Heart left ventricle (tissue), 16 donors: ENCODE results near the gene C16orf92. TPM values are rescaled to one million over a fixed set of nuclear protein-coding genes. Genes with fewer than 3 reads are reported as not detected.

Experiments
- ATAC-seq, 4 donors: fragments of 200-7000 bp; cut with Tn5 transposase; one replicate each; pipeline ENCODE4 v1.9.1; 2020 to 2022; ENCODE audit warnings: moderate library complexity in 4 of 4, mild to moderate bottlenecking in 3 of 4, moderate number of reproducible peaks in 1 of 4
- DNase-seq, 5 donors: peaks; one replicate each; pipeline ENCODE4 v3.0.0-alpha.2; 2020
- H3K27ac ChIP-seq, 12 donors: fragments of 200-600 bp; sonication (generic) in 4 of 12; one replicate each; pipeline versions ENCODE4 v1.5.0 to v1.8.0; 2016 to 2022; ENCODE audit warnings: mild to moderate bottlenecking in 2 of 12
- H3K27me3 ChIP-seq, 9 donors: fragments of 200-600 bp; sonication (generic) in 2 of 9; one replicate each; pipeline versions ENCODE4 v1.5.1 to v1.8.0; 2016 to 2022; ENCODE audit warnings: mild to moderate bottlenecking in 3 of 9
- H3K36me3 ChIP-seq, 9 donors: fragments of 200-600 bp; sonication (generic) in 2 of 9; one replicate each; pipeline versions ENCODE4 v1.5.0 to v1.8.0; 2018 to 2022; ENCODE audit warnings: mild to moderate bottlenecking in 2 of 9
- H3K4me1 ChIP-seq, 12 donors: fragments of 200-600 bp; sonication (generic) in 4 of 12; one replicate each; pipeline versions ENCODE4 v1.5.0 to v1.8.0; 2016 to 2022; ENCODE audit warnings: mild to moderate bottlenecking in 3 of 12
- H3K4me3 ChIP-seq, 12 donors: fragments of 200-600 bp; sonication (generic) in 4 of 12; one replicate each; pipeline versions ENCODE4 v1.5.0 to v1.8.0; 2017 to 2022; ENCODE audit warnings: mild to moderate bottlenecking in 9 of 12, moderate library complexity in 4 of 12
- H3K9me3 ChIP-seq, 12 donors: fragments of 200-600 bp; sonication (generic) in 4 of 12; one replicate each; pipeline versions ENCODE4 v1.5.0 to v1.8.0; 2016 to 2022; ENCODE audit warnings: mild to moderate bottlenecking in 1 of 12
- CTCF ChIP-seq, 12 donors: fragments of 200-600 bp; sonication (generic) in 4 of 12; IDR thresholded peaks; one replicate each; pipeline versions ENCODE4 v1.5.0 to v1.8.0; 2018 to 2022; ENCODE audit warnings: antibody characterized with exemption in 12 of 12, mild to moderate bottlenecking in 5 of 12
- POLR2A ChIP-seq, 2 donors: fragments of 450-650 bp; IDR thresholded peaks; one replicate each; pipeline ENCODE4 v1.6.1; 2017; ENCODE audit warnings: antibody characterized with exemption in 2 of 2, mild to moderate bottlenecking in 2 of 2, moderate library complexity in 2 of 2
- WGBS, 4 donors: extraction: QIAGEN DNeasy Blood & Tissue Kit in 2 of 4; methylation state at CpG; one replicate each; pipeline versions ENCODE4 v1.1.5 to v1.1.7; 2013 to 2018; 5-methylcytosine and 5-hydroxymethylcytosine counted together
- intact Hi-C, 10 donors: fragments of 100-400 bp; cut with DNase I; formaldehyde crosslinking; loops; one replicate each; pipeline versions ENCODE4 v1.11.1 to v1.14.2; 2022
- polyA plus RNA-seq, 2 donors: library from polyadenylated mRNA; stranded (reverse); fragments of 200-250 nt; gene quantifications; one replicate each; pipeline ENCODE4 v1.2.3, GENCODE V29; 2013
- total RNA-seq, 9 donors: library from RNA; depleted of rRNA in 2 of 9; stranded (reverse); fragments of >200 nt in 2 of 9; fragmentation: NEBNext Ultra II Directional in 3 of 9; extraction: Animal tissue kit (Norgen Biotek cat#: 25700) in 3 of 9; gene quantifications; one replicate each; pipeline versions ENCODE4 v1.1.0 to v1.2.4, GENCODE V29; 2016 to 2023
- donor health status: ischemic (EF 13 %, LVEDD 7.1; RV severe dilation, severe dysfunction).
- donor health status: healthy with polysubstance abuse.
- donor health status: DM: no; HTN: yes; CAD: no.
- donor health status: DM: no; HTN: no; CAD: no.
- donor health status: ischemic (EF 25% LVEDD 6.9; RV normal size, moderate dysfunction).
- donor health status: ischemic (EF 25% LVEDD 5.7; RV mildly dilated, moderate dysfunction).
- donor health status: healthy.
- donor health status: DM: yes; HTN: yes; CAD: no.
- donor health status: ischemic (EF 35%, LVEDD 5.7; RV mildly dilated, moderate dysfunction).
- donor health status: nonischemic (EF 11% LVEDD 7.7; RV severe dilation, severe dysfunction).
- donor health status: DM: yes; HTN: yes; CAD: no.
- donor health status: PGD.
- donor health status: ischemic (EF 29% LVEDD 5.4; RV normal size, mild dysfunction).
- donor health status: nonischemic (EF 23%, LVEDD 6.1; RV moderate dilation, normal function).

The C16orf92 gene
- total and polyA plus RNA-seq, 11 donors = not detected

GRCh38 chr16:30065102-30065942, 42.3 kb downstream of the C16orf92 start, which contains the start of gene ALDOA:
Gene ALDOA, plus strand, starts transcription at chr16:30065760. Its CDS starts 1,138 bp downstream, at chr16:30066898.
- H3K9me3 ChIP-seq = no peaks in the 10 kb centered on the region
- H3K4me3 ChIP-seq = peak within 1 kb of the TSS; percentile 84 to 99 (median 96)
- H3K36me3 ChIP-seq = peaks cover 0 to 43% (median 36%) of the 10 kb centered on the region in 9 donors
- peak within 1 kb of the TSS; percentile 92 to 100 (median 99) for H3K27ac ChIP-seq
- intact Hi-C loops = loop anchor here in 4 of 10 donors (1.0 to 10.0 kb wide), 6 partner anchors 27 to 593 kb away; partner anchors contain the start of genes FBRS (in 1 of the 4), MAPK3 (in 1 of the 4), MAZ (in 1 of the 4) and ZNF768 (in 1 of the 4)
- peaks cover 0 to 63% (median 55%) of the 10 kb centered on the region in 12 donors for H3K4me1 ChIP-seq
- DNase-seq = peak; percentile 99
- WGBS, 4 donors = 0 to 1% (median 0%) methylated on average over 12 to 99 of the region's 99 CpGs
- TF ChIP-seq CTCF (IDR thresholded peaks at IDR 0.05) (peak in 1 of 12 donors; percentile 27), POLR2A (IDR thresholded peaks at IDR 0.05) (peak; percentile 98 to 99)
- H3K27me3 ChIP-seq = no peaks in the 10 kb centered on the region
- ATAC-seq = peak; percentile 87 to 93 (median 90)

GRCh38 chr16:30065943-30066760, 43.2 kb downstream of the C16orf92 start:
- peak overlapping the region; percentile 84 to 99 (median 96) for H3K4me3 ChIP-seq
- no peaks in the 10 kb centered on the region for H3K9me3 ChIP-seq
- 0 to 1% (median 0%) methylated on average over 24 to 44 of the region's 44 CpGs for WGBS, 4 donors
- TF ChIP-seq CTCF (IDR thresholded peaks at IDR 0.05) (no peak), POLR2A (IDR thresholded peaks at IDR 0.05) (no peak)
- H3K4me1 ChIP-seq = peaks cover 0 to 62% (median 54%) of the 10 kb centered on the region in 12 donors
- intact Hi-C loops = loop anchor here in 4 of 10 donors (1.0 to 10.0 kb wide), 6 partner anchors 26 to 593 kb away; partner anchors contain the start of genes FBRS (in 1 of the 4), MAPK3 (in 1 of the 4), MAZ (in 1 of the 4) and ZNF768 (in 1 of the 4)
- DNase-seq = peak in 2 of 5 donors; percentile 48 to 74
- peak overlapping the region; percentile 92 to 100 (median 99) for H3K27ac ChIP-seq
- H3K36me3 ChIP-seq = peaks cover 0 to 51% (median 44%) of the 10 kb centered on the region in 9 donors
- peak in 3 of 4 donors; percentile 0 to 6 (median 1) for ATAC-seq
- no peaks in the 10 kb centered on the region for H3K27me3 ChIP-seq

- no peak for ATAC-seq
- Histone ChIP-seq H3K9me3 (no peaks in the 10 kb centered on the region), H3K4me3 (peak overlapping the region; percentile 84 to 99 (median 96)), H3K4me1 (peaks cover 0 to 65% (median 54%) of the 10 kb centered on the region in 12 donors), H3K36me3 (peaks cover 0 to 59% (median 52%) of the 10 kb centered on the region in 9 donors), H3K27me3 (no peaks in the 10 kb centered on the region), H3K27ac (peak overlapping the region; percentile 92 to 100 (median 99))
- TF ChIP-seq CTCF (IDR thresholded peaks at IDR 0.05) (no peak), POLR2A (IDR thresholded peaks at IDR 0.05) (no peak)
- DNase-seq = peak; percentile 63 to 74 (median 69)
- intact Hi-C loops = loop anchor here in 4 of 10 donors (5.0 to 10.0 kb wide), 4 partner anchors 58 to 458 kb away; partner anchors contain the start of genes MAPK3 (in 1 of the 4), MAZ (in 1 of the 4) and ZNF768 (in 1 of the 4)
- 26 to 32% (median 28%) methylated on average over 9 to 21 of the region's 21 CpGs for WGBS, 4 donors
Measured at GRCh38 chr16:30066761-30067583, 44.0 kb downstream of the C16orf92 start.
